ENCODE measurements around the gene C19orf53. TPM values are rescaled to one million over a fixed set of nuclear protein-coding genes. Genes with fewer than 3 reads are reported as not detected.

The C19orf53 gene
- total and polyA plus RNA-seq, 9 of the 15 experiments (the other 6 are each of a cell fraction or from before 2014, with no cell fraction given) = 98.5 to 441 (median 164) TPM

DNA sequence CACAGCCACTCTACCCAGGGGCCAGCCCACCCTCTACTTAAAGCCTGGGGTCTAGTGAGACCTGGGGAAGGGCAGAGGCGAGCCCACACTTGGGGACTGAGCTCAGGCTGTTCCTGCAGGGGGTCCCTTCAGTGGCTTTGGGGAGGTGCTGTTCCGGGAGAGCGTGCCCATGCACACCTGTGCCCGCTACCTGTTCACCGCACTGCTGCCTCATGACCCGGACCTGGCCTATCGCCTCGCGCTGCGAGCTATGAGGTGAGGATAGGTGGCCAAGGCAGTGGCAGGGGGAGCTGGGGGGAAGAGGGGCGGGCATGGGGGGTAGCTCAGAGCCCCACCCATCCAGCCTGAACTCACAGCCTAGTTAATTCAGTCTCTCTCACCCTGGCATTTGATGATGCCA, 45.0 kb downstream of the C19orf53 start (continued):
- TF ChIP-seq SFPQ (IDR thresholded peaks at IDR 0.05; ENCODE audit: low read depth, low read length) = no peak
- TF ChIP-seq ZNF143 (CRISPR knock-in tag; IDR thresholded peaks at IDR 0.05) = no peak
- no peak for TF ChIP-seq ILK (tag; IDR thresholded peaks at IDR 0.05; ENCODE audit: borderline replicate concordance, low read depth)
- no peak for TF ChIP-seq MTA1 (IDR thresholded peaks at IDR 0.05; ENCODE audit: borderline replicate concordance)

DNA sequence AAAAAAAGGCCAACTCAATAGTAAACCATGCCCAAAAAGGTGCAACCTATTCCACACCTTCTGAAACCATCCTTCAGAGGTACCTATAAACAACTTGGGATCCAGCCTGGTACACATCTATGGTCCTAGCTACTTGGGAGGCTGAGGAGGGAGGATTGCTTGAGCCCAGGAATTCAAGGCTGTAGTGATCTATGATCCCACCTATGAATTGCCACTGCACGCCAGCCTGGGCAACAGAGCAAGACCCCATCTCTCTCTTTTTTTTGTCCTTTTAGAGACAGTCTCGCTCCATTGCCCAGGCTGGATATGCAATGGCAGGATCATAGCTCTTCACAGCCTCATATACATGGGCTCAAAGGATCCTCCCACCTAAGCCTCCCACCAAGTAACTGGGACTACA, 47.0 kb downstream of the C19orf53 start:
- no peak for DNase-seq (ENCODE audit: extremely low read depth in 1 of 4, low spot score in 3 of 4)
- WGBS (ENCODE audit: insufficient coverage, low coverage, missing lambda C conversion rate) = 100% methylated on average over 1 of the region's 2 CpGs
- peaks cover 10 to 39% of the 10 kb centered on the region in 2 experiments; a peak in 4 of 5 replicates for H3K4me1 ChIP-seq (replicated peaks in 1 of 2; ENCODE audit: control insufficient read depth in 2 of 2, insufficient read depth in 2 of 2, low read length in 2 of 2)
- CTCF ChIA-PET (ENCODE audit: low intra/inter-chr PET ratio) = no interaction called here
- no peaks in the 10 kb centered on the region for H3K9me3 ChIP-seq (replicated peaks; ENCODE audit: control insufficient read depth, insufficient read depth, low read depth, low read length)
- H4K20me1 ChIP-seq (replicated peaks; ENCODE audit: control insufficient read depth, insufficient read depth, low read length) = no peaks in the 10 kb centered on the region
- TF ChIP-seq ZNF121 (CRISPR knock-in tag; conservative IDR thresholded peaks at IDR 0.05) (peak; percentile 59), PCBP2 (IDR thresholded peaks at IDR 0.05; ENCODE audit: low read depth, low read length, poor library complexity, severe bottlenecking) (no peak)
- no peak overlapping the region for H3K4me2 ChIP-seq (ENCODE audit: insufficient read depth, low read length)
- no peaks in the 10 kb centered on the region for H3K36me3 ChIP-seq (ENCODE audit: control insufficient read depth, insufficient read depth, low read length)
- H2AFZ ChIP-seq (ENCODE audit: low read depth, low read length) = no peak overlapping the region
- in situ Hi-C loops (cut with MboI) (no loop called here), intact Hi-C loops (cut with micrococcal nuclease) (no loop called here)
- no peak for ATAC-seq
- no peak for FAIRE-seq
- H3K27me3 ChIP-seq (ENCODE audit: control insufficient read depth in 2 of 2, insufficient read depth in 2 of 2, low read length in 2 of 2) = no peaks in the 10 kb centered on the region
- H3K4me3 ChIP-seq = no peak overlapping the region
- no peaks in the 10 kb centered on the region for H3K9me1 ChIP-seq (ENCODE audit: control insufficient read depth, insufficient read depth, low read length)
- H3K27ac ChIP-seq (ENCODE audit: extremely low read depth, low read depth, low read length) = no peak overlapping the region
- BruUV-seq (replicated peaks) = no TSS peak
- no peaks in the 10 kb centered on the region for H3K79me2 ChIP-seq (ENCODE audit: control insufficient read depth, insufficient read depth, low read length)
- no peak overlapping the region for H3K9ac ChIP-seq (ENCODE audit: insufficient read depth in 1 of 2, low read depth in 2 of 2, low read length in 2 of 2)
- POLR2A ChIA-PET = interaction anchor here (0.8 to 1.8 kb wide), 2 partner anchors 8 to 26 kb away, joined by 3 to 5 read pairs; partner anchors contain the start of gene ZSWIM4

All from K562 (cell line).